HEK293 (cell line): ENCODE measurements around the gene LRFN4.

Experiments
- CTCF ChIA-PET: fragments of 350-600 bp; formaldehyde crosslinking; extraction: SDS; loops from one replicate; lab custom pipeline; 2021; ENCODE audit warnings: antibody characterized with exemption; lab: Yijun Ruan, JAX
- POLR2A ChIA-PET: fragments of 300-600 bp; formaldehyde crosslinking; extraction: SDS; loops from one replicate; lab custom pipeline; 2020; ENCODE audit warnings: antibody characterized with exemption, inconsistent platforms; lab: Yijun Ruan, JAX
- H3K27ac ChIP-seq: fragments of 200-500 bp; sonication (Bioruptor generic); 2 replicates; pipeline ENCODE4 v1.5.1; 2014; ENCODE audit warnings: low read depth, low read length, control low read depth, inconsistent platforms; ENCODE audit errors: extremely low read depth
- H3K36me3 ChIP-seq, 2 experiments: fragments of 200-500 bp in 1 of 2; sonication (Bioruptor generic) in 1 of 2; 1 replicate in 1 of 2; 2 replicates in 1 of 2; pipeline ENCODE4 v1.5.1; 2014 to 2017; ENCODE audit warnings: inconsistent platforms in 2 of 2, low read length in 2 of 2; ENCODE audit not compliant: control insufficient read depth in 2 of 2, insufficient read depth in 1 of 2
- H3K4me1 ChIP-seq: fragments of 200-500 bp; sonication (Bioruptor generic); 2 replicates; pipeline ENCODE4 v1.5.1; 2014; ENCODE audit warnings: mild to moderate bottlenecking, low read length, inconsistent platforms; ENCODE audit not compliant: control insufficient read depth, insufficient read depth
- H3K4me3 ChIP-seq: 2 replicates; pipeline ENCODE4 v1.5.1; 2011; ENCODE audit warnings: low read depth, mild to moderate bottlenecking, control low read depth, low read length, moderate library complexity
- H3K9me3 ChIP-seq: fragments of 200-500 bp; sonication (Bioruptor generic); 2 replicates; pipeline ENCODE4 v1.5.1; 2014; ENCODE audit warnings: low read depth, low read length, inconsistent platforms; ENCODE audit not compliant: control insufficient read depth, insufficient read depth
- SETDB1 ChIP-seq: IDR thresholded peaks from one replicate; pipeline ENCODE4 v1.6.1; 2017; ENCODE audit warnings: mild to moderate bottlenecking, low read length, moderate library complexity, mixed read lengths; ENCODE audit not compliant: insufficient read length
- ZEB2 ChIP-seq: fragments of 450-650 bp; formaldehyde crosslinking; IDR thresholded peaks from 2 replicates; pipeline ENCODE4 v1.5.1; 2016; ENCODE audit warnings: missing biosample characterization, missing genetic modification characterization
- ZNF18 ChIP-seq: fragments of 450-650 bp; formaldehyde crosslinking; IDR thresholded peaks from 2 replicates; pipeline ENCODE4 v1.5.1; 2016; ENCODE audit warnings: missing biosample characterization, missing genetic modification characterization
- ZNF398 ChIP-seq: fragments of 450-650 bp; formaldehyde crosslinking; IDR thresholded peaks from 2 replicates; pipeline ENCODE4 v1.5.1; 2017; ENCODE audit warnings: missing biosample characterization, missing genetic modification characterization
- ZNF433 ChIP-seq: fragments of 450-650 bp; formaldehyde crosslinking; IDR thresholded peaks from 2 replicates; pipeline ENCODE4 v1.5.1; 2016; ENCODE audit warnings: missing biosample characterization, missing genetic modification characterization, low read depth
- ZNF792 ChIP-seq: fragments of 450-650 bp; formaldehyde crosslinking; IDR thresholded peaks from 2 replicates; pipeline ENCODE4 v1.5.1; 2016; ENCODE audit warnings: missing biosample characterization, missing genetic modification characterization
- ZSCAN18 ChIP-seq: fragments of 450-650 bp; formaldehyde crosslinking; IDR thresholded peaks from 2 replicates; pipeline ENCODE4 v1.5.1; 2016; ENCODE audit warnings: missing biosample characterization, missing genetic modification characterization
- TF ChIP-seq, protein P1 (sequence below): fragments of 450-650 bp; formaldehyde crosslinking; IDR thresholded peaks from 2 replicates; pipeline ENCODE4 v1.5.1; 2016; ENCODE audit warnings: missing biosample characterization, missing genetic modification characterization, borderline replicate concordance
- TF ChIP-seq, protein P2 (sequence below): fragments of 450-650 bp; formaldehyde crosslinking; conservative IDR thresholded peaks from 2 replicates; pipeline ENCODE4 v1.5.1; 2016; ENCODE audit warnings: low read depth, missing biosample characterization, missing genetic modification characterization

Gene LRFN4

DNA sequence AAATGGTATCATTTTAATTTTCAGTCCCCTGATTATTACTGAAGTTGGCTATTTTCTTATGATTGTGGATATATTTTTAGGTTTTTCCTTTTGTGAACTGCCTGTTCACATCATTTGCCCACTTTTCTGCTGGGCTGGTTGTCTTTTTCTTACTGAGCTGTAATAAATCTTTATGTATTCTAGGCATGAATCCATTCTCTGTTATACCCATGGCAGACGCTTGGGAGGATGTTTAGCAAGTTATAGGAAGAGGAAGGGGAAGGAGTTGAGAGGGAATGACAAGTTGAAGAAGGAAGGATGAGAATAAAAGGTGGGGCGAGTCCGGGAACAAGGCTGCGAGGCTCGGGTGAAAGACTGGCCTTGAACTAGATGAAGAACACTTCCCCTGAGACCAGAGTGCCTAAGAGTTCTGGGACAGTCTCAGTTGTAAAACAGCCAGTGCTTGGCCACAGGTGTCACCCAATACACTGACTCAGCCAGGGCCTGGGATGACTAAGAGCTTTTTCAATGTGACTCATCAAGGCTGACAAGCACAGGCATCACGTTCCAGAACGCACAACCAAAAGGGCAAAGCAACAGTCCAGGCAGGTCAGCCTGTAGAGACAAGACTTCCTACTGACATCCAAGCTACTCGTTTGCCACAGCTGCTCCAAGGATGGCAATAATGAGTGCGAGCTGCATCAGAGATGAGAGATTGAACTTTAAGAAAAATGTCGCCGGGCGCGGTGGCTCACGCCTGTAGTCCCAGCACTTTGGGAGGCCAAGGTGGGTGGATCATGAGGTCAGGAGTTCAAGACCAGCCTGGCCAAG is 35.2 kb downstream of the LRFN4 start (continued):
- TF ChIP-seq ZNF18 (tag by site-specific recombination): no peak
- TF ChIP-seq ZNF433 (tag by site-specific recombination): no peak

GRCh38 chr11:66892911-66893310 is 36.0 kb downstream of the LRFN4 start:
- Histone ChIP-seq H3K4me3 (no peak overlapping the region), H3K36me3 (no peaks in the 10 kb centered on the region), H3K9me3 (no peaks in the 10 kb centered on the region), H3K27ac (no peak overlapping the region), H3K4me1 (no peaks in the 10 kb centered on the region)
- POLR2A ChIA-PET: no interaction called here
- CTCF ChIA-PET: interaction anchor here (0.6 to 3.9 kb wide), 3 partner anchors 9 to 171 kb away, joined by 3 to 24 read pairs (median 3); no protein-coding TSS in a partner anchor
- TF ChIP-seq, protein P1, sequence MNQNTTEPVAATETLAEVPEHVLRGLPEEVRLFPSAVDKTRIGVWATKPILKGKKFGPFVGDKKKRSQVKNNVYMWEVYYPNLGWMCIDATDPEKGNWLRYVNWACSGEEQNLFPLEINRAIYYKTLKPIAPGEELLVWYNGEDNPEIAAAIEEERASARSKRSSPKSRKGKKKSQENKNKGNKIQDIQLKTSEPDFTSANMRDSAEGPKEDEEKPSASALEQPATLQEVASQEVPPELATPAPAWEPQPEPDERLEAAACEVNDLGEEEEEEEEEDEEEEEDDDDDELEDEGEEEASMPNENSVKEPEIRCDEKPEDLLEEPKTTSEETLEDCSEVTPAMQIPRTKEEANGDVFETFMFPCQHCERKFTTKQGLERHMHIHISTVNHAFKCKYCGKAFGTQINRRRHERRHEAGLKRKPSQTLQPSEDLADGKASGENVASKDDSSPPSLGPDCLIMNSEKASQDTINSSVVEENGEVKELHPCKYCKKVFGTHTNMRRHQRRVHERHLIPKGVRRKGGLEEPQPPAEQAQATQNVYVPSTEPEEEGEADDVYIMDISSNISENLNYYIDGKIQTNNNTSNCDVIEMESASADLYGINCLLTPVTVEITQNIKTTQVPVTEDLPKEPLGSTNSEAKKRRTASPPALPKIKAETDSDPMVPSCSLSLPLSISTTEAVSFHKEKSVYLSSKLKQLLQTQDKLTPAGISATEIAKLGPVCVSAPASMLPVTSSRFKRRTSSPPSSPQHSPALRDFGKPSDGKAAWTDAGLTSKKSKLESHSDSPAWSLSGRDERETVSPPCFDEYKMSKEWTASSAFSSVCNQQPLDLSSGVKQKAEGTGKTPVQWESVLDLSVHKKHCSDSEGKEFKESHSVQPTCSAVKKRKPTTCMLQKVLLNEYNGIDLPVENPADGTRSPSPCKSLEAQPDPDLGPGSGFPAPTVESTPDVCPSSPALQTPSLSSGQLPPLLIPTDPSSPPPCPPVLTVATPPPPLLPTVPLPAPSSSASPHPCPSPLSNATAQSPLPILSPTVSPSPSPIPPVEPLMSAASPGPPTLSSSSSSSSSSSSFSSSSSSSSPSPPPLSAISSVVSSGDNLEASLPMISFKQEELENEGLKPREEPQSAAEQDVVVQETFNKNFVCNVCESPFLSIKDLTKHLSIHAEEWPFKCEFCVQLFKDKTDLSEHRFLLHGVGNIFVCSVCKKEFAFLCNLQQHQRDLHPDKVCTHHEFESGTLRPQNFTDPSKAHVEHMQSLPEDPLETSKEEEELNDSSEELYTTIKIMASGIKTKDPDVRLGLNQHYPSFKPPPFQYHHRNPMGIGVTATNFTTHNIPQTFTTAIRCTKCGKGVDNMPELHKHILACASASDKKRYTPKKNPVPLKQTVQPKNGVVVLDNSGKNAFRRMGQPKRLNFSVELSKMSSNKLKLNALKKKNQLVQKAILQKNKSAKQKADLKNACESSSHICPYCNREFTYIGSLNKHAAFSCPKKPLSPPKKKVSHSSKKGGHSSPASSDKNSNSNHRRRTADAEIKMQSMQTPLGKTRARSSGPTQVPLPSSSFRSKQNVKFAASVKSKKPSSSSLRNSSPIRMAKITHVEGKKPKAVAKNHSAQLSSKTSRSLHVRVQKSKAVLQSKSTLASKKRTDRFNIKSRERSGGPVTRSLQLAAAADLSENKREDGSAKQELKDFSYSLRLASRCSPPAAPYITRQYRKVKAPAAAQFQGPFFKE (tag by site-specific recombination): no peak
- TF ChIP-seq ZNF792: no peak
- TF ChIP-seq ZNF18 (tag by site-specific recombination): no peak
- TF ChIP-seq, protein P2, sequence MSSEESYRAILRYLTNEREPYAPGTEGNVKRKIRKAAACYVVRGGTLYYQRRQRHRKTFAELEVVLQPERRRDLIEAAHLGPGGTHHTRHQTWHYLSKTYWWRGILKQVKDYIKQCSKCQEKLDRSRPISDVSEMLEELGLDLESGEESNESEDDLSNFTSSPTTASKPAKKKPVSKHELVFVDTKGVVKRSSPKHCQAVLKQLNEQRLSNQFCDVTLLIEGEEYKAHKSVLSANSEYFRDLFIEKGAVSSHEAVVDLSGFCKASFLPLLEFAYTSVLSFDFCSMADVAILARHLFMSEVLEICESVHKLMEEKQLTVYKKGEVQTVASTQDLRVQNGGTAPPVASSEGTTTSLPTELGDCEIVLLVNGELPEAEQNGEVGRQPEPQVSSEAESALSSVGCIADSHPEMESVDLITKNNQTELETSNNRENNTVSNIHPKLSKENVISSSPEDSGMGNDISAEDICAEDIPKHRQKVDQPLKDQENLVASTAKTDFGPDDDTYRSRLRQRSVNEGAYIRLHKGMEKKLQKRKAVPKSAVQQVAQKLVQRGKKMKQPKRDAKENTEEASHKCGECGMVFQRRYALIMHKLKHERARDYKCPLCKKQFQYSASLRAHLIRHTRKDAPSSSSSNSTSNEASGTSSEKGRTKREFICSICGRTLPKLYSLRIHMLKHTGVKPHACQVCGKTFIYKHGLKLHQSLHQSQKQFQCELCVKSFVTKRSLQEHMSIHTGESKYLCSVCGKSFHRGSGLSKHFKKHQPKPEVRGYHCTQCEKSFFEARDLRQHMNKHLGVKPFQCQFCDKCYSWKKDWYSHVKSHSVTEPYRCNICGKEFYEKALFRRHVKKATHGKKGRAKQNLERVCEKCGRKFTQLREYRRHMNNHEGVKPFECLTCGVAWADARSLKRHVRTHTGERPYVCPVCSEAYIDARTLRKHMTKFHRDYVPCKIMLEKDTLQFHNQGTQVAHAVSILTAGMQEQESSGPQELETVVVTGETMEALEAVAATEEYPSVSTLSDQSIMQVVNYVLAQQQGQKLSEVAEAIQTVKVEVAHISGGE (tag by site-specific recombination): no peak
- no peak for TF ChIP-seq ZEB2 (tag by site-specific recombination)
- TF ChIP-seq ZNF398 (tag by site-specific recombination): no peak
- no peak for TF ChIP-seq SETDB1
- no peak for TF ChIP-seq ZSCAN18
